Fibroblast of villous mesenchyme (primary cell): ENCODE results near the gene PROZ. TPM values are rescaled to one million over a fixed set of nuclear protein-coding genes. Genes with fewer than 3 reads are reported as not detected.

Experiments
- DNase-seq: peaks from one replicate; pipeline ENCODE4 v3.0.0-alpha.2; 2010; ENCODE audit warnings: low read depth
- H3K4me3 ChIP-seq: 2 replicates; pipeline ENCODE4 v1.5.1; 2011; ENCODE audit warnings: low read depth, mild to moderate bottlenecking, low read length
- CTCF ChIP-seq: IDR thresholded peaks from 2 replicates; pipeline ENCODE4 v1.5.1; 2012; ENCODE audit warnings: low read depth, mild to moderate bottlenecking, low read length; ENCODE audit not compliant: insufficient read depth
- total RNA-seq: library from RNA; depleted of rRNA; stranded (reverse); fragments of >200 nt; gene quantifications from 2 replicates; pipeline ENCODE4 v1.2.3, GENCODE V29; 2012

The PROZ gene
- total RNA-seq, 1 donor = under 0.01 TPM

GRCh38 chr13:113121183-113121927 lies 37.1 kb upstream of the PROZ start:
- no peak overlapping the region for H3K4me3 ChIP-seq
- TF ChIP-seq CTCF = no peak

GRCh38 chr13:113121928-113122471 lies 36.4 kb upstream of the PROZ start:
- TF ChIP-seq CTCF = no peak
- no peak overlapping the region for H3K4me3 ChIP-seq
- DNase-seq = no peak

More at GRCh38 chr13:113121183-113121927, 37.1 kb upstream of the PROZ start:
- no peak for DNase-seq

- H3K4me3 ChIP-seq = peak within 1 kb of the TSS; percentile 60
- peak; percentile 82 for DNase-seq
- TF ChIP-seq CTCF = peak; percentile 19
These were observed 35.8 kb upstream of the PROZ start, which contains the start of gene F10 for GRCh38 chr13:113122550-113123225. TSS of gene F10 (plus strand) at chr13:113122799. CDS start at chr13:113122856, 57 bp downstream.

- H3K4me3 ChIP-seq = peak overlapping the region; percentile 60
- no peak for DNase-seq
These were observed 34.9 kb upstream of the PROZ start for GRCh38 chr13:113123226-113124201.

GRCh38 chr13:113124211-113124970 lies 34.1 kb upstream of the PROZ start:
- no peak for DNase-seq
- no peak for TF ChIP-seq CTCF
- no peak overlapping the region for H3K4me3 ChIP-seq

More at GRCh38 chr13:113123226-113124201, 34.9 kb upstream of the PROZ start:
- TF ChIP-seq CTCF = peak; percentile 28
